Loucy (cell line): Measurements from ENCODE around the gene ACVR1.

ENCODE experiments used
- EZH2phosphoT487 ChIP-seq: fragments of 200-600 bp; IDR thresholded peaks from 2 replicates; pipeline ENCODE4 v1.6.1; 2018; ENCODE audit warnings: antibody characterized with exemption, mild to moderate bottlenecking, moderate library complexity, borderline replicate concordance
- TF ChIP-seq, protein P1 (sequence below): fragments of 200-600 bp; sonication (generic); conservative IDR thresholded peaks from 2 replicates; pipeline ENCODE4 v1.5.1; 2014; ENCODE audit warnings: mild to moderate bottlenecking, antibody characterized with exemption, low read length

DNA sequence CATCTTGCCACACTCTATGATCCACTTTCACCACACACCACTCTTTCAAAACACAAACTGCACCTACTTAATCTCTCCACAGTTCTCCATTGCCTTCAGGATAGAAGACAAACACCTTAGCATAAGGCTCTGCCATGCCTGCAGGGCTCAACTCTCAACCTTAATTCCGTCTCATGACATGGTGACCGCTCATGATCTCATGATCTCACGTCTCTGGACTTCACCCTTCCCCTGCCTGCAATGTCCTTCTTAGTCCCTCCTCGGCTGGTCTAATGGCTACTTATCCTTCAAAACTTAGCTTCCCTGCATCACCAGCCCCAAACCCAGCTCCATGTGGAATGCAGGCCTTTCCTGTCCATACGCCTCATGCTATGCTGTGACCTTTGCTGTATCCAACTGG is 85.3 kb downstream of the ACVR1 start:
- TF ChIP-seq, protein P1, sequence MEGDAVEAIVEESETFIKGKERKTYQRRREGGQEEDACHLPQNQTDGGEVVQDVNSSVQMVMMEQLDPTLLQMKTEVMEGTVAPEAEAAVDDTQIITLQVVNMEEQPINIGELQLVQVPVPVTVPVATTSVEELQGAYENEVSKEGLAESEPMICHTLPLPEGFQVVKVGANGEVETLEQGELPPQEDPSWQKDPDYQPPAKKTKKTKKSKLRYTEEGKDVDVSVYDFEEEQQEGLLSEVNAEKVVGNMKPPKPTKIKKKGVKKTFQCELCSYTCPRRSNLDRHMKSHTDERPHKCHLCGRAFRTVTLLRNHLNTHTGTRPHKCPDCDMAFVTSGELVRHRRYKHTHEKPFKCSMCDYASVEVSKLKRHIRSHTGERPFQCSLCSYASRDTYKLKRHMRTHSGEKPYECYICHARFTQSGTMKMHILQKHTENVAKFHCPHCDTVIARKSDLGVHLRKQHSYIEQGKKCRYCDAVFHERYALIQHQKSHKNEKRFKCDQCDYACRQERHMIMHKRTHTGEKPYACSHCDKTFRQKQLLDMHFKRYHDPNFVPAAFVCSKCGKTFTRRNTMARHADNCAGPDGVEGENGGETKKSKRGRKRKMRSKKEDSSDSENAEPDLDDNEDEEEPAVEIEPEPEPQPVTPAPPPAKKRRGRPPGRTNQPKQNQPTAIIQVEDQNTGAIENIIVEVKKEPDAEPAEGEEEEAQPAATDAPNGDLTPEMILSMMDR, result no peak
- no peak for TF ChIP-seq EZH2phosphoT487
